Measurements from ENCODE around the gene SCAF4.
"Not testable (repeated sequence)": the region's sequence is repeated elsewhere in the genome, so short reads cannot be mapped to it uniquely, and the experiment has no call there.

The SCAF4 gene

GRCh38 chr21:31731857-31732596 is at the start of gene SCAF4:
SCAF4 (minus strand) TSS chr21:31732118; CDS start chr21:31731692, 426 bp downstream.
- Histone ChIP-seq H3K36me3 (ENCODE audit: control insufficient read depth, insufficient read depth, low read length) (no peaks in the 10 kb centered on the region), H3K27me3 (ENCODE audit: control insufficient read depth, insufficient read depth, low read length) (no peaks in the 10 kb centered on the region), H3K9me3 (ENCODE audit: control insufficient read depth, low read length) (no peaks in the 10 kb centered on the region), H3K4me1 (ENCODE audit: control insufficient read depth, insufficient read depth, low read length) (peaks cover 25% of the 10 kb centered on the region), H3K9ac (ENCODE audit: low read length) (peak within 1 kb of the TSS; percentile 85), H3K4me3 (ENCODE audit: low read length) (peak within 1 kb of the TSS; percentile 68)

- Histone ChIP-seq H3K4me1 (ENCODE audit: control insufficient read depth, insufficient read depth, low read length) (no peaks in the 10 kb centered on the region), H3K4me3 (ENCODE audit: low read length) (no peak overlapping the region), H3K36me3 (ENCODE audit: control insufficient read depth, insufficient read depth, low read length) (no peaks in the 10 kb centered on the region), H3K9me3 (ENCODE audit: control insufficient read depth, low read length) (no peaks in the 10 kb centered on the region), H3K9ac (ENCODE audit: low read length) (no peak overlapping the region), H3K27me3 (ENCODE audit: control insufficient read depth, insufficient read depth, low read length) (no peaks in the 10 kb centered on the region)
Observed at GRCh38 chr21:31780944-31781343, 49.0 kb upstream of the SCAF4 start.

- Histone ChIP-seq H3K4me1 (ENCODE audit: control insufficient read depth, insufficient read depth, low read length) (no peaks in the 10 kb centered on the region), H3K27me3 (ENCODE audit: control insufficient read depth, insufficient read depth, low read length) (no peaks in the 10 kb centered on the region), H3K4me3 (ENCODE audit: low read length) (no peak overlapping the region), H3K36me3 (ENCODE audit: control insufficient read depth, insufficient read depth, low read length) (no peaks in the 10 kb centered on the region), H3K9ac (ENCODE audit: low read length) (no peak overlapping the region), H3K9me3 (ENCODE audit: control insufficient read depth, low read length) (no peaks in the 10 kb centered on the region)
Observed at GRCh38 chr21:31778546-31778945, 46.6 kb upstream of the SCAF4 start.

- Histone ChIP-seq H3K27me3 (ENCODE audit: control insufficient read depth, insufficient read depth, low read length) (no peaks in the 10 kb centered on the region), H3K9ac (ENCODE audit: low read length) (no peak overlapping the region), H3K4me1 (ENCODE audit: control insufficient read depth, insufficient read depth, low read length) (no peaks in the 10 kb centered on the region), H3K36me3 (ENCODE audit: control insufficient read depth, insufficient read depth, low read length) (no peaks in the 10 kb centered on the region), H3K4me3 (ENCODE audit: low read length) (no peak overlapping the region), H3K9me3 (ENCODE audit: control insufficient read depth, low read length) (no peaks in the 10 kb centered on the region)
Observed at GRCh38 chr21:31777857-31778256, 45.9 kb upstream of the SCAF4 start.

GRCh38 chr21:31774031-31774430 is 42.1 kb upstream of the SCAF4 start:
- Histone ChIP-seq H3K9ac (ENCODE audit: low read length) (no peak overlapping the region), H3K27me3 (ENCODE audit: control insufficient read depth, insufficient read depth, low read length) (no peaks in the 10 kb centered on the region), H3K4me3 (ENCODE audit: low read length) (no peak overlapping the region), H3K36me3 (ENCODE audit: control insufficient read depth, insufficient read depth, low read length) (no peaks in the 10 kb centered on the region), H3K4me1 (ENCODE audit: control insufficient read depth, insufficient read depth, low read length) (no peaks in the 10 kb centered on the region), H3K9me3 (ENCODE audit: control insufficient read depth, low read length) (no peaks in the 10 kb centered on the region)

- Histone ChIP-seq H3K4me1 (ENCODE audit: control insufficient read depth, insufficient read depth, low read length) (no peaks in the 10 kb centered on the region), H3K27me3 (ENCODE audit: control insufficient read depth, insufficient read depth, low read length) (no peaks in the 10 kb centered on the region), H3K9ac (ENCODE audit: low read length) (no peak overlapping the region), H3K9me3 (ENCODE audit: control insufficient read depth, low read length) (no peaks in the 10 kb centered on the region), H3K4me3 (ENCODE audit: low read length) (no peak overlapping the region), H3K36me3 (ENCODE audit: control insufficient read depth, insufficient read depth, low read length) (no peaks in the 10 kb centered on the region)
Observed at GRCh38 chr21:31772674-31773555, 41.0 kb upstream of the SCAF4 start.

GRCh38 chr21:31771685-31772084 is 39.8 kb upstream of the SCAF4 start:
- H3K4me3 ChIP-seq (ENCODE audit: low read length), result no peak overlapping the region
- no peaks in the 10 kb centered on the region for H3K9me3 ChIP-seq (ENCODE audit: control insufficient read depth, low read length)
- no peaks in the 10 kb centered on the region for H3K4me1 ChIP-seq (ENCODE audit: control insufficient read depth, insufficient read depth, low read length)
- H3K9ac ChIP-seq (ENCODE audit: low read length), result no peak overlapping the region
- H3K27me3 ChIP-seq (ENCODE audit: control insufficient read depth, insufficient read depth, low read length), result no peaks in the 10 kb centered on the region
- no peaks in the 10 kb centered on the region for H3K36me3 ChIP-seq (ENCODE audit: control insufficient read depth, insufficient read depth, low read length)

- Histone ChIP-seq H3K27me3 (ENCODE audit: control insufficient read depth, insufficient read depth, low read length) (no peaks in the 10 kb centered on the region), H3K4me3 (ENCODE audit: low read length) (no peak overlapping the region), H3K36me3 (ENCODE audit: control insufficient read depth, insufficient read depth, low read length) (no peaks in the 10 kb centered on the region), H3K9me3 (ENCODE audit: control insufficient read depth, low read length) (no peaks in the 10 kb centered on the region), H3K9ac (ENCODE audit: low read length) (no peak overlapping the region), H3K4me1 (ENCODE audit: control insufficient read depth, insufficient read depth, low read length) (no peaks in the 10 kb centered on the region)
Observed at GRCh38 chr21:31768710-31769109, 36.8 kb upstream of the SCAF4 start.

- H3K9ac ChIP-seq (ENCODE audit: low read length), result no peak overlapping the region
- no peaks in the 10 kb centered on the region for H3K27me3 ChIP-seq (ENCODE audit: control insufficient read depth, insufficient read depth, low read length)
- no peaks in the 10 kb centered on the region for H3K36me3 ChIP-seq (ENCODE audit: control insufficient read depth, insufficient read depth, low read length)
- no peaks in the 10 kb centered on the region for H3K4me1 ChIP-seq (ENCODE audit: control insufficient read depth, insufficient read depth, low read length)
- no peak overlapping the region for H3K4me3 ChIP-seq (ENCODE audit: low read length)
- H3K9me3 ChIP-seq (ENCODE audit: control insufficient read depth, low read length), result no peaks in the 10 kb centered on the region
Observed at GRCh38 chr21:31766899-31767298, 35.0 kb upstream of the SCAF4 start.

GRCh38 chr21:31765850-31766249 is 33.9 kb upstream of the SCAF4 start:
- not testable (repeated sequence) for H3K27me3 ChIP-seq (ENCODE audit: control insufficient read depth, insufficient read depth, low read length); H3K4me1 ChIP-seq (ENCODE audit: control insufficient read depth, insufficient read depth, low read length); H3K36me3 ChIP-seq (ENCODE audit: control insufficient read depth, insufficient read depth, low read length); H3K9me3 ChIP-seq (ENCODE audit: control insufficient read depth, low read length); H3K9ac ChIP-seq (ENCODE audit: low read length); H3K4me3 ChIP-seq (ENCODE audit: low read length)

- no peaks in the 10 kb centered on the region for H3K4me1 ChIP-seq (ENCODE audit: control insufficient read depth, insufficient read depth, low read length)
- H3K4me3 ChIP-seq (ENCODE audit: low read length), result no peak overlapping the region
- no peaks in the 10 kb centered on the region for H3K36me3 ChIP-seq (ENCODE audit: control insufficient read depth, insufficient read depth, low read length)
- H3K9ac ChIP-seq (ENCODE audit: low read length), result no peak overlapping the region
- H3K27me3 ChIP-seq (ENCODE audit: control insufficient read depth, insufficient read depth, low read length), result no peaks in the 10 kb centered on the region
- no peaks in the 10 kb centered on the region for H3K9me3 ChIP-seq (ENCODE audit: control insufficient read depth, low read length)
Observed at GRCh38 chr21:31760931-31761330, 29.0 kb upstream of the SCAF4 start.

- Histone ChIP-seq H3K4me1 (ENCODE audit: control insufficient read depth, insufficient read depth, low read length) (no peaks in the 10 kb centered on the region), H3K4me3 (ENCODE audit: low read length) (no peak overlapping the region), H3K9ac (ENCODE audit: low read length) (no peak overlapping the region), H3K27me3 (ENCODE audit: control insufficient read depth, insufficient read depth, low read length) (no peaks in the 10 kb centered on the region), H3K9me3 (ENCODE audit: control insufficient read depth, low read length) (no peaks in the 10 kb centered on the region), H3K36me3 (ENCODE audit: control insufficient read depth, insufficient read depth, low read length) (no peaks in the 10 kb centered on the region)
Observed at GRCh38 chr21:31756787-31757186, 24.9 kb upstream of the SCAF4 start.

All from mucosa of stomach (tissue), 1 donor.